ENCODE data around the gene PRKG1. TPM values are rescaled to one million over a fixed set of nuclear protein-coding genes. Genes with fewer than 3 reads are reported as not detected.
"Not testable (repeated sequence)": the region's sequence is repeated elsewhere in the genome, so short reads cannot be mapped to it uniquely, and the experiment has no call there.

Gene PRKG1
- total RNA-seq, 1 experiment from 2014 or later, result 0.09 TPM

GRCh38 chr10:51340366-51340765 is 266.1 kb downstream of the PRKG1 start:
- Mint-ChIP-seq H3K36me3 (ENCODE audit: insufficient read depth, unreplicated experiment) (no peaks in the 10 kb centered on the region), H3K9me3 (ENCODE audit: unreplicated experiment) (no peaks in the 10 kb centered on the region), H3K4me3 (ENCODE audit: unreplicated experiment) (no peak overlapping the region), H3K4me1 (ENCODE audit: low read depth, unreplicated experiment) (no peaks in the 10 kb centered on the region), H3K27me3 (ENCODE audit: insufficient read depth, unreplicated experiment) (no peaks in the 10 kb centered on the region), H3K27ac (ENCODE audit: unreplicated experiment) (no peak overlapping the region)
- no peaks in the 10 kb centered on the region for H3K36me3 ChIP-seq (ENCODE audit: control insufficient read depth, insufficient read depth, low read length)
- DNase-seq, result no peak
- TF ChIP-seq CTCF (IDR thresholded peaks at IDR 0.05; ENCODE audit: insufficient read depth in 1 of 2, low read depth in 1 of 2, low read length in 1 of 2, severe bottlenecking in 1 of 2, unreplicated experiment in 1 of 2), result no peak
- intact Hi-C loops (cut with micrococcal nuclease; ENCODE audit: unreplicated experiment), result no loop called here
- CTCF ChIA-PET, result no interaction called here
- H3K9me3 ChIP-seq, result no peaks in the 10 kb centered on the region
- H3K27me3 ChIP-seq (replicated peaks; ENCODE audit: control insufficient read depth, insufficient read depth, low read length), result no peaks in the 10 kb centered on the region
- no TSS peak for BruUV-seq (replicated peaks)
- POLR2A ChIA-PET, result no interaction called here
- H3K4me1 ChIP-seq, result no peaks in the 10 kb centered on the region
- H3K4me3 ChIP-seq (ENCODE audit: low read depth, low read length), result no peak overlapping the region

GRCh38 chr10:51340845-51341610 is 266.7 kb downstream of the PRKG1 start:
- H3K4me1 Mint-ChIP-seq (ENCODE audit: low read depth, unreplicated experiment), result no peaks in the 10 kb centered on the region
- Histone ChIP-seq H3K9me3 (no peaks in the 10 kb centered on the region), H3K4me3 (ENCODE audit: low read depth, low read length) (no peak overlapping the region), H3K36me3 (ENCODE audit: control insufficient read depth, insufficient read depth, low read length) (no peaks in the 10 kb centered on the region), H3K27me3 (replicated peaks; ENCODE audit: control insufficient read depth, insufficient read depth, low read length) (no peaks in the 10 kb centered on the region), H3K4me1 (no peaks in the 10 kb centered on the region)
- no peak for TF ChIP-seq CTCF (IDR thresholded peaks at IDR 0.05; ENCODE audit: insufficient read depth in 1 of 2, low read depth in 1 of 2, low read length in 1 of 2, severe bottlenecking in 1 of 2, unreplicated experiment in 1 of 2)
- no TSS peak for BruUV-seq (replicated peaks)
- H3K4me3 Mint-ChIP-seq (ENCODE audit: unreplicated experiment), result no peak overlapping the region
- H3K36me3 Mint-ChIP-seq (ENCODE audit: insufficient read depth, unreplicated experiment), result no peaks in the 10 kb centered on the region
- H3K27me3 Mint-ChIP-seq (ENCODE audit: insufficient read depth, unreplicated experiment), result no peaks in the 10 kb centered on the region
- no peak for DNase-seq
- POLR2A ChIA-PET, result no interaction called here
- H3K27ac Mint-ChIP-seq (ENCODE audit: unreplicated experiment), result no peak overlapping the region
- intact Hi-C loops (cut with micrococcal nuclease; ENCODE audit: unreplicated experiment), result no loop called here
- H3K9me3 Mint-ChIP-seq (ENCODE audit: unreplicated experiment), result no peaks in the 10 kb centered on the region
- CTCF ChIA-PET, result no interaction called here

GRCh38 chr10:51341745-51342144 is 267.5 kb downstream of the PRKG1 start:
- intact Hi-C loops (cut with micrococcal nuclease; ENCODE audit: unreplicated experiment); H3K27me3 ChIP-seq (replicated peaks; ENCODE audit: control insufficient read depth, insufficient read depth, low read length); H3K4me3 Mint-ChIP-seq (ENCODE audit: unreplicated experiment); H3K4me3 ChIP-seq (ENCODE audit: low read depth, low read length); H3K27ac Mint-ChIP-seq (ENCODE audit: unreplicated experiment); H3K36me3 Mint-ChIP-seq (ENCODE audit: insufficient read depth, unreplicated experiment); H3K4me1 ChIP-seq; H3K9me3 Mint-ChIP-seq (ENCODE audit: unreplicated experiment); DNase-seq; POLR2A ChIA-PET; H3K9me3 ChIP-seq; H3K4me1 Mint-ChIP-seq (ENCODE audit: low read depth, unreplicated experiment); BruUV-seq (replicated peaks); CTCF ChIA-PET; H3K27me3 Mint-ChIP-seq (ENCODE audit: insufficient read depth, unreplicated experiment); H3K36me3 ChIP-seq (ENCODE audit: control insufficient read depth, insufficient read depth, low read length): not testable (repeated sequence)

All from Caco-2 (cell line).